HepG2 (cell line): Measurements from ENCODE around the gene ARHGEF4. TPM values are rescaled to one million over a fixed set of nuclear protein-coding genes. Genes with fewer than 3 reads are reported as not detected.

Experiments used
- ATAC-seq: fragments of 200-7000 bp; cut with Tn5 transposase; 3 replicates; pipeline ENCODE4 v1.9.1; 2020; ENCODE audit warnings: mild to moderate bottlenecking, moderate library complexity
- BruUV-seq: library from RNA; stranded (reverse); fragments of 400-500 nt; replicated peaks from 2 replicates; lab custom pipeline; 2021; lab: Mats Ljungman, UMichigan
- CTCF ChIA-PET: fragments of 300-600 bp; formaldehyde crosslinking; extraction: SDS; loops from one replicate; lab custom pipeline; 2021; ENCODE audit warnings: low total read pairs, inconsistent platforms, low intra/inter-chr PET ratio; lab: Yijun Ruan, JAX
- POLR2A ChIA-PET: fragments of 350-600 bp; sonication (Branson Sonifier 250); formaldehyde crosslinking; loops from one replicate; lab custom pipeline; 2020; ENCODE audit warnings: antibody characterized with exemption, inconsistent platforms; lab: Yijun Ruan, JAX
- DNase-seq: peaks from one replicate; pipeline ENCODE4 v3.0.0-alpha.2; 2015; ENCODE audit warnings: low spot score
- FAIRE-seq: peaks from 3 replicates; lab custom pipeline; 2011; peaks lifted over from hg19 to GRCh38; lab: Jason Lieb, UNC
- H2AFZ ChIP-seq: one replicate; pipeline ENCODE4 v1.6.1; 2011; ENCODE audit warnings: low read length, inconsistent platforms
- H3K27ac ChIP-seq: fragments of 300-600 bp; 3 replicates; pipeline ENCODE4 v1.8.0; 2011; ENCODE audit warnings: mixed run types, mild to moderate bottlenecking, mixed read lengths, low read length, inconsistent platforms; ENCODE audit not compliant: insufficient read depth; ENCODE audit errors: extremely low read length
- H3K27me3 ChIP-seq, 2 experiments: fragments of 200-600 bp in 1 of 2; 2 replicates in 1 of 2; 3 replicates in 1 of 2; pipeline versions ENCODE4 v1.6.0 to v1.8.0; 2011; ENCODE audit warnings: low read length in 2 of 2, mild to moderate bottlenecking in 2 of 2, moderate library complexity in 2 of 2, inconsistent platforms in 1 of 2; ENCODE audit not compliant: insufficient read depth in 2 of 2, control insufficient read depth in 1 of 2
- H3K36me3 ChIP-seq, 2 experiments: fragments of 200-600 bp in 1 of 2; replicated peaks in 1 of 2; 2 replicates in 1 of 2; 3 replicates in 1 of 2; pipeline versions ENCODE4 v1.5.1 to v1.8.0; 2011; ENCODE audit warnings: low read length in 2 of 2, inconsistent platforms in 1 of 2; ENCODE audit not compliant: insufficient read depth in 2 of 2, control insufficient read depth in 1 of 2
- H3K4me1 ChIP-seq: 2 replicates; pipeline ENCODE4 v1.5.1; 2012; ENCODE audit warnings: low read length, inconsistent platforms; ENCODE audit not compliant: insufficient read depth
- H3K4me2 ChIP-seq: 2 replicates; pipeline ENCODE4 v1.6.0; 2011; ENCODE audit warnings: low read depth, low read length, inconsistent platforms
- H3K4me3 ChIP-seq, 3 experiments: fragments of 200-600 bp in 1 of 3; sonication (generic), shearing (Covaris generic) in 1 of 3; replicated peaks in 1 of 3; 2 replicates each; pipeline ENCODE4 v1.5.1; 2011 to 2016; ENCODE audit warnings: low read length in 3 of 3, inconsistent platforms in 2 of 3, low read depth in 2 of 3, mild to moderate bottlenecking in 2 of 3, control low read depth in 1 of 3, mixed read lengths in 1 of 3; ENCODE audit not compliant: insufficient read depth in 1 of 3
- H3K79me2 ChIP-seq: one replicate; pipeline ENCODE4 v1.6.1; 2011; ENCODE audit warnings: low read length, inconsistent platforms; ENCODE audit not compliant: insufficient read depth
- H3K9ac ChIP-seq: 2 replicates; pipeline ENCODE4 v1.6.0; 2011; ENCODE audit warnings: mild to moderate bottlenecking, low read depth, low read length, inconsistent platforms; ENCODE audit not compliant: insufficient read depth
- H3K9me3 ChIP-seq: 2 replicates; pipeline ENCODE4 v1.5.1; 2012; ENCODE audit warnings: mild to moderate bottlenecking, low read length
- H4K20me1 ChIP-seq: 2 replicates; pipeline ENCODE4 v1.6.0; 2011; ENCODE audit warnings: inconsistent platforms, mild to moderate bottlenecking, low read length, moderate library complexity; ENCODE audit not compliant: insufficient read depth
- GATAD2A ChIP-seq: IDR thresholded peaks from 2 replicates; pipeline ENCODE4 v1.6.1; 2016
- GRHL1 ChIP-seq: sonication (generic); formaldehyde crosslinking; conservative IDR thresholded peaks from 2 replicates; pipeline ENCODE4 v1.8.0; 2022; ENCODE audit warnings: missing genetic modification reagents
- HCFC1 ChIP-seq: fragments of 150-350 bp; IDR thresholded peaks from 2 replicates; pipeline ENCODE4 v1.6.1; 2014; ENCODE audit warnings: low read depth, low read length
- KMT2A ChIP-seq: sonication (generic); formaldehyde crosslinking; IDR thresholded peaks from 2 replicates; pipeline ENCODE4 v1.4.0; 2020; ENCODE audit warnings: missing genetic modification reagents
- MLLT10 ChIP-seq: sonication (generic); formaldehyde crosslinking; IDR thresholded peaks from 2 replicates; pipeline ENCODE4 v1.4.0; 2020; ENCODE audit warnings: missing genetic modification reagents
- MTA3 ChIP-seq: sonication (generic); formaldehyde crosslinking; IDR thresholded peaks from 2 replicates; pipeline ENCODE4 v1.4.0; 2020; ENCODE audit warnings: missing genetic modification reagents
- RFX1 ChIP-seq: fragments of 450-650 bp; IDR thresholded peaks from 2 replicates; pipeline ENCODE4 v1.6.1; 2017
- TAF1 ChIP-seq: sonication (generic); formaldehyde crosslinking; IDR thresholded peaks from 2 replicates; pipeline ENCODE4 v1.4.0; 2020; ENCODE audit warnings: missing genetic modification reagents
- TRIM22 ChIP-seq: fragments of 450-650 bp; IDR thresholded peaks from 2 replicates; pipeline ENCODE4 v1.6.1; 2017
- ZFAT ChIP-seq: sonication (generic); formaldehyde crosslinking; conservative IDR thresholded peaks from 2 replicates; pipeline ENCODE4 v1.8.1; 2023; ENCODE audit warnings: missing genetic modification reagents, inconsistent platforms
- ZNF280D ChIP-seq: sonication (generic); formaldehyde crosslinking; IDR thresholded peaks from 2 replicates; pipeline ENCODE4 v1.5.1; 2020; ENCODE audit warnings: mild to moderate bottlenecking, missing genetic modification reagents
- ZNF549 ChIP-seq: sonication (generic); formaldehyde crosslinking; IDR thresholded peaks from 2 replicates; pipeline ENCODE4 v1.5.0; 2020; ENCODE audit warnings: missing genetic modification reagents
- WGBS: methylation state at CpG from one replicate; pipeline ENCODE4 v1.1.6; 2017; ENCODE audit warnings: low lambda C conversion rate; 5-methylcytosine and 5-hydroxymethylcytosine counted together
- in situ Hi-C: cut with HindIII; loops from 2 replicates; pipeline ENCODE4 v1.10.0; 2017; ENCODE audit warnings: low pct_unique_long_range_greater_than_20kb; ENCODE audit not compliant: extremely low pct_ligation_motif_present
- intact Hi-C: fragments of 100-400 bp; cut with micrococcal nuclease; formaldehyde crosslinking; loops from one replicate; pipeline ENCODE4 v1.10.0; 2022; ENCODE audit not compliant: unreplicated experiment
- polyA plus RNA-seq, 8 experiments: library from polyadenylated mRNA; depleted of rRNA in 3 of 8; stranded (reverse) in 7 of 8; unstranded in 1 of 8; fragments of >200 nt; fragmentation: Illumina TruSeq in 4 of 8; extraction: Trizol in 4 of 8; gene quantifications; 2 replicates each; pipeline versions ENCODE4 v1.2.1 to v1.2.3, GENCODE V29; 2011 to 2016; ENCODE audit warnings: low read depth in 4 of 8, missing spikeins in 1 of 8, mixed read lengths in 1 of 8; ENCODE audit not compliant: insufficient read depth in 1 of 8
- total RNA-seq, 5 experiments: library from RNA; depleted of rRNA; stranded (reverse); fragments of >200 nt; fragmentation: Illumina TruSeq; extraction: Trizol; gene quantifications; 2 replicates each; pipeline ENCODE4 v1.2.3, GENCODE V29; 2016; ENCODE audit warnings: low read depth in 1 of 5
- TF ChIP-seq, protein P1 (sequence below): sonication (generic); formaldehyde crosslinking; IDR thresholded peaks from 2 replicates; pipeline ENCODE4 v1.4.0; 2020; ENCODE audit warnings: missing genetic modification reagents, borderline replicate concordance
- TF ChIP-seq, protein P2 (sequence below): IDR thresholded peaks from 2 replicates; pipeline ENCODE4 v1.6.1; 2016
- TF ChIP-seq, protein P3 (sequence below): sonication (generic); formaldehyde crosslinking; IDR thresholded peaks from 2 replicates; pipeline ENCODE4 v1.5.1; 2020; ENCODE audit warnings: mild to moderate bottlenecking, moderate library complexity, missing genetic modification reagents

The ARHGEF4 gene
- total and polyA plus RNA-seq, 2 of the 13 experiments (the other 11 are each of a cell fraction or from before 2014, with no cell fraction given), result 0.11 to 0.13 TPM

- Histone ChIP-seq H3K9me3 (no peaks in the 10 kb centered on the region), H3K4me3 (no peak overlapping the region), H3K27ac (no peak overlapping the region), H3K79me2 (no peaks in the 10 kb centered on the region), H2AFZ (no peak overlapping the region), H3K36me3 (no peaks in the 10 kb centered on the region), H4K20me1 (no peaks in the 10 kb centered on the region), H3K4me1 (0 out of 2 replicates have a peak, but pooled peaks cover 6% of the 10 kb centered on the region), H3K27me3 (peaks cover 4 to 17% of the 10 kb centered on the region in 2 experiments; a peak in 2 of 5 replicates), H3K4me2 (no peak overlapping the region), H3K9ac (no peak overlapping the region)
- WGBS, result 3% methylated on average over 2 of the region's 2 CpGs
- in situ Hi-C loops (no loop called here), intact Hi-C loops (no loop called here)
- ChIA-PET POLR2A (no interaction called here), CTCF (interaction anchor here (1.1 to 1.5 kb wide), 2 partner anchors 78 to 125 kb away, joined by 3 to 4 read pairs; no protein-coding TSS in a partner anchor)
- no peak for FAIRE-seq
- DNase-seq, result no peak
- no peak for ATAC-seq
- no TSS peak for BruUV-seq
- TF ChIP-seq MTA3 (CRISPR knock-in tag) (no peak), GRHL1 (no peak), KMT2A (CRISPR knock-in tag) (no peak), ZNF549 (CRISPR knock-in tag) (no peak), ZFAT (CRISPR knock-in tag) (no peak), MLLT10 (CRISPR knock-in tag) (no peak), RFX1 (no peak), GATAD2A (CRISPR knock-in tag) (no peak), TAF1 (CRISPR knock-in tag) (no peak), HCFC1 (no peak), ZNF280D (CRISPR knock-in tag) (no peak), TRIM22 (no peak)
- TF ChIP-seq, protein P1, sequence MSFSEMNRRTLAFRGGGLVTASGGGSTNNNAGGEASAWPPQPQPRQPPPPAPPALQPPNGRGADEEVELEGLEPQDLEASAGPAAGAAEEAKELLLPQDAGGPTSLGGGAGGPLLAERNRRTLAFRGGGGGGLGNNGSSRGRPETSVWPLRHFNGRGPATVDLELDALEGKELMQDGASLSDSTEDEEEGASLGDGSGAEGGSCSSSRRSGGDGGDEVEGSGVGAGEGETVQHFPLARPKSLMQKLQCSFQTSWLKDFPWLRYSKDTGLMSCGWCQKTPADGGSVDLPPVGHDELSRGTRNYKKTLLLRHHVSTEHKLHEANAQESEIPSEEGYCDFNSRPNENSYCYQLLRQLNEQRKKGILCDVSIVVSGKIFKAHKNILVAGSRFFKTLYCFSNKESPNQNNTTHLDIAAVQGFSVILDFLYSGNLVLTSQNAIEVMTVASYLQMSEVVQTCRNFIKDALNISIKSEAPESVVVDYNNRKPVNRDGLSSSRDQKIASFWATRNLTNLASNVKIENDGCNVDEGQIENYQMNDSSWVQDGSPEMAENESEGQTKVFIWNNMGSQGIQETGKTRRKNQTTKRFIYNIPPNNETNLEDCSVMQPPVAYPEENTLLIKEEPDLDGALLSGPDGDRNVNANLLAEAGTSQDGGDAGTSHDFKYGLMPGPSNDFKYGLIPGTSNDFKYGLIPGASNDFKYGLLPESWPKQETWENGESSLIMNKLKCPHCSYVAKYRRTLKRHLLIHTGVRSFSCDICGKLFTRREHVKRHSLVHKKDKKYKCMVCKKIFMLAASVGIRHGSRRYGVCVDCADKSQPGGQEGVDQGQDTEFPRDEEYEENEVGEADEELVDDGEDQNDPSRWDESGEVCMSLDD (CRISPR knock-in tag), result no peak
- TF ChIP-seq, protein P2, sequence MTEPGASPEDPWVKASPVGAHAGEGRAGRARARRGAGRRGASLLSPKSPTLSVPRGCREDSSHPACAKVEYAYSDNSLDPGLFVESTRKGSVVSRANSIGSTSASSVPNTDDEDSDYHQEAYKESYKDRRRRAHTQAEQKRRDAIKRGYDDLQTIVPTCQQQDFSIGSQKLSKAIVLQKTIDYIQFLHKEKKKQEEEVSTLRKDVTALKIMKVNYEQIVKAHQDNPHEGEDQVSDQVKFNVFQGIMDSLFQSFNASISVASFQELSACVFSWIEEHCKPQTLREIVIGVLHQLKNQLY (CRISPR knock-in tag), result no peak
- TF ChIP-seq, protein P3, sequence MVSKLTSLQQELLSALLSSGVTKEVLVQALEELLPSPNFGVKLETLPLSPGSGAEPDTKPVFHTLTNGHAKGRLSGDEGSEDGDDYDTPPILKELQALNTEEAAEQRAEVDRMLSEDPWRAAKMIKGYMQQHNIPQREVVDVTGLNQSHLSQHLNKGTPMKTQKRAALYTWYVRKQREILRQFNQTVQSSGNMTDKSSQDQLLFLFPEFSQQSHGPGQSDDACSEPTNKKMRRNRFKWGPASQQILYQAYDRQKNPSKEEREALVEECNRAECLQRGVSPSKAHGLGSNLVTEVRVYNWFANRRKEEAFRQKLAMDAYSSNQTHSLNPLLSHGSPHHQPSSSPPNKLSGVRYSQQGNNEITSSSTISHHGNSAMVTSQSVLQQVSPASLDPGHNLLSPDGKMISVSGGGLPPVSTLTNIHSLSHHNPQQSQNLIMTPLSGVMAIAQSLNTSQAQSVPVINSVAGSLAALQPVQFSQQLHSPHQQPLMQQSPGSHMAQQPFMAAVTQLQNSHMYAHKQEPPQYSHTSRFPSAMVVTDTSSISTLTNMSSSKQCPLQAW (CRISPR knock-in tag), result no peak
Observed at GRCh38 chr2:130795431-130795830, 41.3 kb upstream of the ARHGEF4 start.
